GM19468 (cell line): ENCODE data around the gene ASB15.
"Not testable (repeated sequence)": the region's sequence is repeated elsewhere in the genome, so short reads cannot be mapped to it uniquely, and the experiment has no call there.

Experiments
- ATAC-seq: cut with Tn5 transposase; IDR thresholded peaks from one replicate; pipeline ENCODE4 v1.9.1; 2021; ENCODE audit warnings: mild to moderate bottlenecking, moderate library complexity, moderate number of reproducible peaks; ENCODE audit not compliant: unreplicated experiment; ENCODE audit errors: extremely low read depth

Gene ASB15

GRCh38 chr7:123601530-123601929, at the start of gene ASB15:
TSS of gene ASB15 (plus strand) at chr7:123601821. CDS start at chr7:123614503, 12,682 bp downstream.
- no peak for ATAC-seq

- not testable (repeated sequence) for ATAC-seq
These were observed 49.5 kb upstream of the ASB15 start for GRCh38 chr7:123552134-123552533.

- ATAC-seq, result no peak
These were observed 49.0 kb upstream of the ASB15 start for GRCh38 chr7:123552641-123553040.

- no peak for ATAC-seq
These were observed 48.5 kb upstream of the ASB15 start for GRCh38 chr7:123553159-123553558.

GRCh38 chr7:123555484-123555883, 46.1 kb upstream of the ASB15 start:
- no peak for ATAC-seq

GRCh38 chr7:123557016-123557397, 44.6 kb upstream of the ASB15 start:
- ATAC-seq, result no peak

- ATAC-seq, result peak; percentile 96
These were observed 44.0 kb upstream of the ASB15 start, which contains the start of gene NDUFA5 for GRCh38 chr7:123557398-123558288. TSS of gene NDUFA5 (minus strand) at chr7:123557818. CDS start at chr7:123557795, 23 bp downstream.

- ATAC-seq, result no peak
These were observed 43.2 kb upstream of the ASB15 start for GRCh38 chr7:123558289-123558874.

- ATAC-seq, result no peak
These were observed 39.5 kb upstream of the ASB15 start for GRCh38 chr7:123562121-123562520.

GRCh38 chr7:123569352-123570010, 32.1 kb upstream of the ASB15 start:
- no peak for ATAC-seq

GRCh38 chr7:123570390-123571182, 31.0 kb upstream of the ASB15 start:
- no peak for ATAC-seq

- ATAC-seq, result no peak
These were observed 30.4 kb upstream of the ASB15 start for GRCh38 chr7:123571187-123571586.

GRCh38 chr7:123571684-123572083, 29.9 kb upstream of the ASB15 start:
- ATAC-seq, result no peak

GRCh38 chr7:123573341-123573740, 28.3 kb upstream of the ASB15 start:
- no peak for ATAC-seq

- ATAC-seq, result no peak
These were observed 27.6 kb upstream of the ASB15 start for GRCh38 chr7:123573896-123574467.

GRCh38 chr7:123579416-123579815, 22.2 kb upstream of the ASB15 start:
- ATAC-seq, result no peak

GRCh38 chr7:123580406-123581161, 21.0 kb upstream of the ASB15 start:
- no peak for ATAC-seq

GRCh38 chr7:123581162-123581459, 20.5 kb upstream of the ASB15 start:
- ATAC-seq, result no peak

- ATAC-seq, result no peak
These were observed 17.8 kb upstream of the ASB15 start for GRCh38 chr7:123583821-123584220.
